GM18868 (cell line): ENCODE results near the gene FGF23.
"Not testable (repeated sequence)": the region's sequence is repeated elsewhere in the genome, so short reads cannot be mapped to it uniquely, and the experiment has no call there.

Experiments used
- ATAC-seq: cut with Tn5 transposase; IDR thresholded peaks from one replicate; pipeline ENCODE4 v1.9.1; 2021; ENCODE audit warnings: mild to moderate bottlenecking, moderate library complexity; ENCODE audit not compliant: unreplicated experiment

The FGF23 gene

GRCh38 chr12:4379405-4379804 lies at the start of gene FGF23:
Gene FGF23 (minus strand): TSS chr12:4379712. CDS start chr12:4379582, 130 bp downstream.
- no peak for ATAC-seq

- ATAC-seq: no peak
Observed at GRCh38 chr12:4424422-4424821, 44.9 kb upstream of the FGF23 start.

GRCh38 chr12:4423528-4424195 lies 44.1 kb upstream of the FGF23 start:
- no peak for ATAC-seq

- ATAC-seq: no peak
Observed at GRCh38 chr12:4422985-4423384, 43.5 kb upstream of the FGF23 start.

GRCh38 chr12:4421590-4422031 lies 42.1 kb upstream of the FGF23 start:
- ATAC-seq: no peak

- no peak for ATAC-seq
Observed at GRCh38 chr12:4420138-4420670, 40.7 kb upstream of the FGF23 start.

- no peak for ATAC-seq
Observed at GRCh38 chr12:4418913-4419312, 39.4 kb upstream of the FGF23 start.

GRCh38 chr12:4417936-4418335 lies 38.4 kb upstream of the FGF23 start:
- ATAC-seq: no peak

GRCh38 chr12:4417455-4417854 lies 37.9 kb upstream of the FGF23 start:
- ATAC-seq: no peak

GRCh38 chr12:4416276-4416675 lies 36.8 kb upstream of the FGF23 start:
- ATAC-seq: no peak

GRCh38 chr12:4412465-4412864 lies 33.0 kb upstream of the FGF23 start:
- ATAC-seq: no peak

GRCh38 chr12:4412056-4412455 lies 32.5 kb upstream of the FGF23 start:
- no peak for ATAC-seq

GRCh38 chr12:4407136-4407535 lies 27.6 kb upstream of the FGF23 start:
- no peak for ATAC-seq

GRCh38 chr12:4404877-4405637 lies 25.5 kb upstream of the FGF23 start:
- ATAC-seq: not testable (repeated sequence)

- ATAC-seq: no peak
Observed at GRCh38 chr12:4402996-4403395, 23.5 kb upstream of the FGF23 start.

- no peak for ATAC-seq
Observed at GRCh38 chr12:4401117-4401516, 21.6 kb upstream of the FGF23 start.

GRCh38 chr12:4395818-4396217 lies 16.3 kb upstream of the FGF23 start:
- no peak for ATAC-seq

- ATAC-seq: no peak
Observed at GRCh38 chr12:4393211-4393610, 13.7 kb upstream of the FGF23 start.

GRCh38 chr12:4392223-4392742 lies 12.8 kb upstream of the FGF23 start:
- ATAC-seq: no peak

GRCh38 chr12:4388662-4389061 lies 9.2 kb upstream of the FGF23 start:
- no peak for ATAC-seq

GRCh38 chr12:4388032-4388431 lies 8.5 kb upstream of the FGF23 start:
- no peak for ATAC-seq

- ATAC-seq: no peak
Observed at GRCh38 chr12:4387607-4388006, 8.1 kb upstream of the FGF23 start.
